K562 (cell line): ENCODE results near the gene KMT5C. TPM values are rescaled to one million over a fixed set of nuclear protein-coding genes. Genes with fewer than 3 reads are reported as not detected.

Source experiments
- ATF2 ChIP-seq: sonication (generic); formaldehyde crosslinking; IDR thresholded peaks from 2 replicates; pipeline ENCODE4 v1.8.1; 2022; ENCODE audit warnings: missing genetic modification reagents
- CBFA2T2 ChIP-seq: fragments of 450-650 bp; conservative IDR thresholded peaks from 2 replicates; pipeline ENCODE4 v1.6.1; 2017; ENCODE audit warnings: mild to moderate bottlenecking
- CC2D1A ChIP-seq: fragments of 450-650 bp; IDR thresholded peaks from 2 replicates; pipeline ENCODE4 v1.6.1; 2017; ENCODE audit warnings: mild to moderate bottlenecking
- CREM ChIP-seq: IDR thresholded peaks from 2 replicates; pipeline ENCODE4 v1.6.1; 2014; ENCODE audit warnings: antibody characterized with exemption, low read depth
- DLX4 ChIP-seq: fragments of 250-450 bp; sonication (Bioruptor Pico); IDR thresholded peaks from 2 replicates; pipeline ENCODE4 v1.6.1; 2021; ENCODE audit warnings: mild to moderate bottlenecking
- DNMT1 ChIP-seq: fragments of 450-650 bp; IDR thresholded peaks from 2 replicates; pipeline ENCODE4 v1.6.1; 2016; ENCODE audit warnings: antibody characterized with exemption, mild to moderate bottlenecking
- ELK1 ChIP-seq: sonication (generic); formaldehyde crosslinking; IDR thresholded peaks from 2 replicates; pipeline ENCODE4 v1.8.1; 2022; ENCODE audit warnings: missing genetic modification reagents
- ETV6 ChIP-seq, 3 experiments: fragments of 150-350 bp in 1 of 3; sonication (generic) in 1 of 3; formaldehyde crosslinking in 1 of 3; IDR thresholded peaks; 2 replicates each; pipeline versions ENCODE4 v1.6.1 to v1.8.0; 2014 to 2022; ENCODE audit warnings: borderline replicate concordance in 2 of 3, low read depth in 2 of 3, antibody characterized with exemption in 1 of 3, low read length in 1 of 3, mild to moderate bottlenecking in 1 of 3, missing genetic modification reagents in 1 of 3
- GTF2B ChIP-seq: IDR thresholded peaks from 2 replicates; pipeline ENCODE4 v1.6.1; 2011; ENCODE audit not compliant: insufficient read length; ENCODE audit errors: extremely low read depth
- MEF2A ChIP-seq: IDR thresholded peaks from 2 replicates; pipeline ENCODE4 v1.6.1; 2011; ENCODE audit warnings: low read depth, mild to moderate bottlenecking, low read length, moderate library complexity; ENCODE audit not compliant: control insufficient read depth
- NELFE ChIP-seq: IDR thresholded peaks from 2 replicates; pipeline ENCODE4 v1.6.1; 2011; ENCODE audit warnings: mild to moderate bottlenecking; ENCODE audit not compliant: insufficient read depth, insufficient read length
- NFXL1 ChIP-seq: fragments of 450-650 bp; formaldehyde crosslinking; IDR thresholded peaks from 2 replicates; pipeline ENCODE4 v1.4.0; 2021; ENCODE audit warnings: mild to moderate bottlenecking
- NR4A1 ChIP-seq, 2 experiments: fragments of 250-450 bp in 1 of 2; fragments of 450-650 bp in 1 of 2; sonication (Bioruptor Pico) in 1 of 2; IDR thresholded peaks; 2 replicates each; pipeline versions ENCODE4 v1.4.0 to v1.6.1; 2016 to 2020; ENCODE audit warnings: mild to moderate bottlenecking in 2 of 2, missing compliant biosample characterization in 1 of 2, missing genetic modification characterization in 1 of 2, moderate library complexity in 1 of 2
- SP2 ChIP-seq: IDR thresholded peaks from 2 replicates; pipeline ENCODE4 v1.6.1; 2011; ENCODE audit warnings: mild to moderate bottlenecking, low read depth, low read length, moderate library complexity; ENCODE audit not compliant: poor library complexity, severe bottlenecking; ENCODE audit errors: extremely low read depth
- SRSF1 ChIP-seq: fragments of 200-400 bp; formaldehyde crosslinking; IDR thresholded peaks from 2 replicates; pipeline ENCODE4 v1.6.1; 2017; ENCODE audit warnings: mild to moderate bottlenecking, low read depth, low read length, moderate library complexity
- THRA ChIP-seq: fragments of 450-650 bp; IDR thresholded peaks from 2 replicates; pipeline ENCODE4 v1.6.1; 2017; ENCODE audit warnings: mild to moderate bottlenecking, moderate library complexity
- polyA plus RNA-seq, 8 experiments: library from polyadenylated mRNA; depleted of rRNA in 4 of 8; stranded (reverse) in 5 of 8; unstranded in 3 of 8; fragments of >200 nt; fragmentation: Nextera tagmentation in 2 of 8; fragmentation: Illumina TruSeq in 1 of 8; extraction: Ambion mirVana in 2 of 8; extraction: Trizol in 1 of 8; gene quantifications; 2 replicates each; pipeline versions ENCODE4 v1.2.1 to v1.2.3, GENCODE V29; 2011 to 2014; ENCODE audit warnings: inconsistent platforms in 1 of 8, missing spikeins in 1 of 8
- total RNA-seq, 7 experiments: library from RNA; depleted of rRNA in 6 of 7; stranded (reverse); fragments of >200 nt in 6 of 7; fragmentation: Illumina TruSeq in 2 of 7; extraction: Trizol in 2 of 7; gene quantifications; 2 replicates each; pipeline versions ENCODE4 v1.2.1 to v1.2.3, GENCODE V29; 2011 to 2021; ENCODE audit warnings: low replicate concordance in 1 of 7
- TF ChIP-seq, protein P1 (sequence below), 2 experiments: fragments of 450-650 bp; IDR thresholded peaks; 2 replicates each; pipeline ENCODE4 v1.6.1; 2018; ENCODE audit warnings: mild to moderate bottlenecking in 2 of 2, low read depth in 1 of 2; ENCODE audit not compliant: partially characterized antibody in 2 of 2

The KMT5C gene
- total and polyA plus RNA-seq, 9 of the 15 experiments (the other 6 are each of a cell fraction or from before 2014, with no cell fraction given): 0.15 to 53.5 (median 16.6) TPM

GRCh38 chr19:55304279-55304978 is 35.2 kb upstream of the KMT5C start (continued):
- no peak for TF ChIP-seq THRA
- no peak for TF ChIP-seq NELFE
- TF ChIP-seq CBFA2T2: no peak
- no peak for TF ChIP-seq NFXL1 (CRISPR knock-in tag)
- TF ChIP-seq DNMT1: no peak
- TF ChIP-seq, protein P1, sequence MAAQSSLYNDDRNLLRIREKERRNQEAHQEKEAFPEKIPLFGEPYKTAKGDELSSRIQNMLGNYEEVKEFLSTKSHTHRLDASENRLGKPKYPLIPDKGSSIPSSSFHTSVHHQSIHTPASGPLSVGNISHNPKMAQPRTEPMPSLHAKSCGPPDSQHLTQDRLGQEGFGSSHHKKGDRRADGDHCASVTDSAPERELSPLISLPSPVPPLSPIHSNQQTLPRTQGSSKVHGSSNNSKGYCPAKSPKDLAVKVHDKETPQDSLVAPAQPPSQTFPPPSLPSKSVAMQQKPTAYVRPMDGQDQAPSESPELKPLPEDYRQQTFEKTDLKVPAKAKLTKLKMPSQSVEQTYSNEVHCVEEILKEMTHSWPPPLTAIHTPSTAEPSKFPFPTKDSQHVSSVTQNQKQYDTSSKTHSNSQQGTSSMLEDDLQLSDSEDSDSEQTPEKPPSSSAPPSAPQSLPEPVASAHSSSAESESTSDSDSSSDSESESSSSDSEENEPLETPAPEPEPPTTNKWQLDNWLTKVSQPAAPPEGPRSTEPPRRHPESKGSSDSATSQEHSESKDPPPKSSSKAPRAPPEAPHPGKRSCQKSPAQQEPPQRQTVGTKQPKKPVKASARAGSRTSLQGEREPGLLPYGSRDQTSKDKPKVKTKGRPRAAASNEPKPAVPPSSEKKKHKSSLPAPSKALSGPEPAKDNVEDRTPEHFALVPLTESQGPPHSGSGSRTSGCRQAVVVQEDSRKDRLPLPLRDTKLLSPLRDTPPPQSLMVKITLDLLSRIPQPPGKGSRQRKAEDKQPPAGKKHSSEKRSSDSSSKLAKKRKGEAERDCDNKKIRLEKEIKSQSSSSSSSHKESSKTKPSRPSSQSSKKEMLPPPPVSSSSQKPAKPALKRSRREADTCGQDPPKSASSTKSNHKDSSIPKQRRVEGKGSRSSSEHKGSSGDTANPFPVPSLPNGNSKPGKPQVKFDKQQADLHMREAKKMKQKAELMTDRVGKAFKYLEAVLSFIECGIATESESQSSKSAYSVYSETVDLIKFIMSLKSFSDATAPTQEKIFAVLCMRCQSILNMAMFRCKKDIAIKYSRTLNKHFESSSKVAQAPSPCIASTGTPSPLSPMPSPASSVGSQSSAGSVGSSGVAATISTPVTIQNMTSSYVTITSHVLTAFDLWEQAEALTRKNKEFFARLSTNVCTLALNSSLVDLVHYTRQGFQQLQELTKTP (IDR thresholded peaks at IDR 0.05; ENCODE audit: low read depth in 1 of 2, partially characterized antibody in 2 of 2): peak in 1 of 2 experiments; percentile 98
- no peak for TF ChIP-seq ELK1 (CRISPR knock-in tag)
- no peak for TF ChIP-seq SP2
- TF ChIP-seq MEF2A: no peak
- no peak for TF ChIP-seq ATF2
- TF ChIP-seq GTF2B: no peak
- no peak for TF ChIP-seq DLX4
- TF ChIP-seq ETV6 (IDR thresholded peaks at IDR 0.05; ENCODE audit: borderline replicate concordance in 1 of 2, low read depth in 2 of 2, low read length in 1 of 2): no peak
- no peak for TF ChIP-seq ETV6 (CRISPR knock-in tag; IDR thresholded peaks at IDR 0.05; ENCODE audit: borderline replicate concordance)
- TF ChIP-seq CREM: peak; percentile 90
- TF ChIP-seq CC2D1A: no peak
- no peak for TF ChIP-seq NR4A1 (CRISPR knock-in tag; IDR thresholded peaks at IDR 0.05)
- TF ChIP-seq NR4A1 (tag; IDR thresholded peaks at IDR 0.05): no peak
- no peak for TF ChIP-seq SRSF1
